ENCODE data around the gene MAP7. TPM values are rescaled to one million over a fixed set of nuclear protein-coding genes. Genes with fewer than 3 reads are reported as not detected.
"Not testable (repeated sequence)": the region's sequence is repeated elsewhere in the genome, so short reads cannot be mapped to it uniquely, and the experiment has no call there.

The MAP7 gene
- total and polyA plus RNA-seq, 2 donors (not counting 3 experiments of a cell fraction or from before 2014, with no cell fraction given) = 0.07 to 0.42 TPM

- H3K4me1 ChIP-seq (ENCODE audit: control insufficient read depth, extremely low read depth, insufficient read depth, low read length); BruUV-seq (replicated peaks); H3K79me2 ChIP-seq (ENCODE audit: control insufficient read depth, insufficient read depth, low read length); intact Hi-C loops (cut with micrococcal nuclease); H3K9me3 ChIP-seq (replicated peaks; ENCODE audit: control insufficient read depth, insufficient read depth, low read length); H3K9ac ChIP-seq (replicated peaks; ENCODE audit: extremely low read depth, insufficient read depth, low read length); dilution Hi-C loops (cut with MboI; ENCODE audit: extremely low pct_ligation_motif_present, low sequenced_read_pairs); H2AFZ ChIP-seq (ENCODE audit: low read depth, low read length); H3K36me3 ChIP-seq (ENCODE audit: control insufficient read depth in 2 of 2, extremely low read depth in 1 of 2, insufficient read depth in 2 of 2, low read length in 2 of 2); FAIRE-seq; H4K20me1 ChIP-seq (replicated peaks; ENCODE audit: control insufficient read depth, extremely low read depth, insufficient read depth, low read length); H3K9me1 ChIP-seq (replicated peaks; ENCODE audit: control insufficient read depth, extremely low read depth, insufficient read depth, low read length); POLR2A ChIA-PET; DNase-seq (ENCODE audit: low read depth, low spot score); H3K4me3 ChIP-seq (replicated peaks in 1 of 3; ENCODE audit: insufficient read depth in 1 of 3, low read depth in 1 of 3, low read length in 3 of 3); H3K27me3 ChIP-seq (ENCODE audit: control insufficient read depth in 2 of 2, insufficient read depth in 2 of 2, low read length in 2 of 2); H3K27ac ChIP-seq (ENCODE audit: insufficient read depth, low read depth, low read length); H3K4me2 ChIP-seq (ENCODE audit: insufficient read depth, low read length): not testable (repeated sequence)
- CTCF ChIA-PET = interaction anchor here (0.6 kb wide), 1 partner anchor 13 kb away, joined by 3 read pairs; no protein-coding TSS in a partner anchor
These were observed 60.6 kb downstream of the MAP7 start for GRCh38 chr6:136489689-136490033.

GRCh38 chr6:136487759-136488425 lies 62.3 kb downstream of the MAP7 start:
- POLR2A ChIA-PET = no interaction called here

More at GRCh38 chr6:136487759-136488425, 62.3 kb downstream of the MAP7 start:
- H3K4me2 ChIP-seq (ENCODE audit: insufficient read depth, low read length) = no peak overlapping the region
- TF ChIP-seq MYC (IDR thresholded peaks at IDR 0.05; ENCODE audit: low read depth, low read length) (no peak), GATA2 (IDR thresholded peaks at IDR 0.05; ENCODE audit: insufficient read depth, insufficient read length, low read depth, low read length) (no peak), MAX (IDR thresholded peaks at IDR 0.05; ENCODE audit: insufficient read depth, insufficient read length) (no peak), POLR2AphosphoS5 (IDR thresholded peaks at IDR 0.05; ENCODE audit: insufficient read depth, low read depth, low read length) (no peak), JUN (IDR thresholded peaks at IDR 0.05; ENCODE audit: borderline replicate concordance, insufficient read depth, insufficient read length, low read depth) (no peak), FOS (IDR thresholded peaks at IDR 0.05; ENCODE audit: borderline replicate concordance, insufficient read depth, low read length) (no peak), POLR2A (IDR thresholded peaks at IDR 0.05; ENCODE audit: low read depth, low read length) (no peak), EZH2 (IDR thresholded peaks at IDR 0.05; ENCODE audit: borderline replicate concordance, low read depth, low read length, severe bottlenecking) (no peak), CTCF (IDR thresholded peaks at IDR 0.05; ENCODE audit: extremely low read depth in 1 of 2, insufficient read depth in 1 of 2, low read depth in 1 of 2, low read length in 2 of 2) (no peak)
- H3K79me2 ChIP-seq (ENCODE audit: control insufficient read depth, insufficient read depth, low read length) = no peaks in the 10 kb centered on the region
- H3K4me3 ChIP-seq (replicated peaks in 1 of 3; ENCODE audit: insufficient read depth in 1 of 3, low read depth in 1 of 3, low read length in 3 of 3) = no peak overlapping the region
- no peaks in the 10 kb centered on the region for H3K27me3 ChIP-seq (ENCODE audit: control insufficient read depth in 2 of 2, insufficient read depth in 2 of 2, low read length in 2 of 2)
- dilution Hi-C loops (cut with MboI; ENCODE audit: extremely low pct_ligation_motif_present, low sequenced_read_pairs) (no loop called here), intact Hi-C loops (cut with micrococcal nuclease) (no loop called here)
- H4K20me1 ChIP-seq (replicated peaks; ENCODE audit: control insufficient read depth, extremely low read depth, insufficient read depth, low read length) = no peaks in the 10 kb centered on the region
- FAIRE-seq (no peak), DNase-seq (ENCODE audit: low read depth, low spot score) (no peak)
- CTCF ChIA-PET = interaction anchor here (0.6 kb wide), 1 partner anchor 1305 kb away, joined by 3 read pairs; no protein-coding TSS in a partner anchor
- no peak overlapping the region for H2AFZ ChIP-seq (ENCODE audit: low read depth, low read length)
- H3K27ac ChIP-seq (ENCODE audit: insufficient read depth, low read depth, low read length) = no peak overlapping the region
- H3K9ac ChIP-seq (replicated peaks; ENCODE audit: extremely low read depth, insufficient read depth, low read length) = no peak overlapping the region
- no peaks in the 10 kb centered on the region for H3K4me1 ChIP-seq (ENCODE audit: control insufficient read depth, extremely low read depth, insufficient read depth, low read length)
- no peaks in the 10 kb centered on the region for H3K36me3 ChIP-seq (ENCODE audit: control insufficient read depth in 2 of 2, extremely low read depth in 1 of 2, insufficient read depth in 2 of 2, low read length in 2 of 2)
- H3K9me1 ChIP-seq (replicated peaks; ENCODE audit: control insufficient read depth, extremely low read depth, insufficient read depth, low read length) = no peaks in the 10 kb centered on the region
- BruUV-seq (replicated peaks) = no TSS peak
- H3K9me3 ChIP-seq (replicated peaks; ENCODE audit: control insufficient read depth, insufficient read depth, low read length) = no peaks in the 10 kb centered on the region
